DND-41 (cell line): Measurements from ENCODE around the gene DUS3L.

ENCODE experiments used
- CTCF ChIP-seq: IDR thresholded peaks from 2 replicates; pipeline ENCODE4 v1.5.1; 2012; ENCODE audit warnings: borderline replicate concordance, low read length, moderate library complexity, mild to moderate bottlenecking; ENCODE audit not compliant: poor library complexity, severe bottlenecking; ENCODE audit errors: extremely low read depth
- EZH2 ChIP-seq: IDR thresholded peaks from 3 replicates; pipeline ENCODE4 v1.6.1; 2012; ENCODE audit warnings: borderline replicate concordance, low read depth, mild to moderate bottlenecking, moderate library complexity, low read length, inconsistent platforms; ENCODE audit not compliant: severe bottlenecking

- TF ChIP-seq EZH2 (no peak), CTCF (no peak)
Measured at GRCh38 chr19:5788422-5788821, 2.5 kb downstream of the DUS3L start.
